ENCODE results near the gene PIK3R4. TPM values are rescaled to one million over a fixed set of nuclear protein-coding genes. Genes with fewer than 3 reads are reported as not detected.

PIK3R4 gene
- total and polyA plus RNA-seq, 11 donors: 10.9 to 24.3 (median 15.7) TPM

GRCh38 chr3:130688015-130688688 lies 58.5 kb downstream of the PIK3R4 start:
- Histone ChIP-seq H3K27me3 (no peaks in the 10 kb centered on the region), H3K27ac (no peak overlapping the region), H3K4me3 (no peak overlapping the region), H3K4me1 (no peaks in the 10 kb centered on the region), H3K9me3 (no peaks in the 10 kb centered on the region), H3K36me3 (peaks cover 0 to 75% (median 56%) of the 10 kb centered on the region in 9 donors)
- ATAC-seq (no peak), DNase-seq (no peak)
- intact Hi-C loops (cut with DNase I): no loop called here
- WGBS, 4 donors: 83 to 91% (median 89%) methylated on average over 4 of the region's 4 CpGs
- TF ChIP-seq CTCF (IDR thresholded peaks at IDR 0.05) (no peak), POLR2A (IDR thresholded peaks at IDR 0.05) (no peak)

- intact Hi-C loops (cut with DNase I): no loop called here
- ATAC-seq: no peak
- Histone ChIP-seq H3K36me3 (peaks cover 0 to 82% (median 64%) of the 10 kb centered on the region in 9 donors), H3K4me1 (no peaks in the 10 kb centered on the region), H3K27ac (no peak overlapping the region), H3K9me3 (no peaks in the 10 kb centered on the region), H3K4me3 (no peak overlapping the region), H3K27me3 (no peaks in the 10 kb centered on the region)
- DNase-seq: no peak
- no peak for TF ChIP-seq POLR2A (IDR thresholded peaks at IDR 0.05)
- TF ChIP-seq CTCF (IDR thresholded peaks at IDR 0.05): no peak
Observed at GRCh38 chr3:130687327-130687726, 59.3 kb downstream of the PIK3R4 start.

- no peak for TF ChIP-seq POLR2A (IDR thresholded peaks at IDR 0.05)
- no peak for TF ChIP-seq CTCF (IDR thresholded peaks at IDR 0.05)
- Histone ChIP-seq H3K4me1 (no peaks in the 10 kb centered on the region), H3K4me3 (no peak overlapping the region), H3K9me3 (no peaks in the 10 kb centered on the region), H3K36me3 (peaks cover 0 to 87% (median 69%) of the 10 kb centered on the region in 9 donors), H3K27me3 (no peaks in the 10 kb centered on the region), H3K27ac (no peak overlapping the region)
- WGBS, 4 donors: 92 to 100% (median 97%) methylated on average over 1 of the region's 1 CpG
- no peak for ATAC-seq
- intact Hi-C loops (cut with DNase I): no loop called here
- no peak for DNase-seq
Observed at GRCh38 chr3:130686833-130687232, 59.8 kb downstream of the PIK3R4 start.

GRCh38 chr3:130682131-130682530 lies 64.5 kb downstream of the PIK3R4 start:
- H3K4me3 ChIP-seq: no peak overlapping the region
- intact Hi-C loops (cut with DNase I): no loop called here
- peaks cover 0 to 95% (median 76%) of the 10 kb centered on the region in 9 donors for H3K36me3 ChIP-seq
- no peaks in the 10 kb centered on the region for H3K27me3 ChIP-seq
- no peaks in the 10 kb centered on the region for H3K9me3 ChIP-seq
- TF ChIP-seq CTCF (IDR thresholded peaks at IDR 0.05): no peak
- no peaks in the 10 kb centered on the region for H3K4me1 ChIP-seq
- WGBS, 4 donors: 56 to 72% (median 63%) methylated on average over 2 of the region's 2 CpGs
- H3K27ac ChIP-seq: no peak overlapping the region
- ATAC-seq (no peak), DNase-seq (no peak)
